CD4-positive, alpha-beta T cell (primary cell): Measurements from ENCODE around the gene POLR2M. TPM values are rescaled to one million over a fixed set of nuclear protein-coding genes. Genes with fewer than 3 reads are reported as not detected.
A peak's percentile ranks its signal among the peaks of the same experiment; 100 is the strongest.

Experiments used
- ATAC-seq: fragments of 200-7000 bp; cut with Tn5 transposase; one replicate; pipeline ENCODE4 v1.10.0; 2022; ENCODE audit warnings: mild to moderate bottlenecking; ENCODE audit not compliant: poor library complexity
- CTCF ChIA-PET: fragments of 350-600 bp; sonication (Branson Sonifier 250); formaldehyde crosslinking; loops from one replicate; lab custom pipeline; 2021; ENCODE audit warnings: antibody characterized with exemption, inconsistent platforms; lab: Charles Lee
- POLR2A ChIA-PET: fragments of 350-600 bp; sonication (Branson Sonifier 250); formaldehyde crosslinking; loops from one replicate; lab custom pipeline; 2021; ENCODE audit warnings: antibody characterized with exemption, inconsistent platforms; lab: Charles Lee
- DNase-seq, 14 experiments: peaks; one replicate each; pipeline ENCODE4 v3.0.0-alpha.2; 2013 to 2020; ENCODE audit warnings: mixed read lengths in 2 of 14
- H3K27ac ChIP-seq, 2 donors: one replicate each; pipeline versions ENCODE4 v1.5.1 to v1.7.0; 2013; ENCODE audit warnings: low read length in 2 of 2, low read depth in 1 of 2, mild to moderate bottlenecking in 1 of 2
- H3K27me3 ChIP-seq, 2 experiments: 1 replicate in 1 of 2; 2 replicates in 1 of 2; pipeline versions ENCODE4 v1.6.1 to v1.7.0; 2013; ENCODE audit warnings: low read length in 2 of 2, control low read depth in 1 of 2, mild to moderate bottlenecking in 1 of 2, moderate library complexity in 1 of 2; ENCODE audit not compliant: insufficient read depth in 2 of 2, control insufficient read depth in 1 of 2
- H3K36me3 ChIP-seq: one replicate; pipeline ENCODE4 v1.6.1; 2013; ENCODE audit warnings: low read length, control low read depth; ENCODE audit not compliant: insufficient read depth
- H3K4me1 ChIP-seq: one replicate; pipeline ENCODE4 v1.6.1; 2013; ENCODE audit warnings: low read length, control low read depth; ENCODE audit not compliant: insufficient read depth
- H3K4me3 ChIP-seq: one replicate; pipeline ENCODE4 v1.5.1; 2013; ENCODE audit warnings: mild to moderate bottlenecking, low read length, moderate library complexity
- H3K9me3 ChIP-seq, 2 experiments: 1 replicate in 1 of 2; 2 replicates in 1 of 2; pipeline versions ENCODE4 v1.6.1 to v1.7.0; 2013; ENCODE audit warnings: low read length in 2 of 2, mild to moderate bottlenecking in 2 of 2, control low read depth in 1 of 2, moderate library complexity in 1 of 2; ENCODE audit not compliant: control insufficient read depth in 1 of 2, insufficient read depth in 1 of 2
- H3K27ac Mint-ChIP-seq: one replicate; pipeline ENCODE4 v1.8.0; 2020; ENCODE audit warnings: mixed read lengths
- H3K27me3 Mint-ChIP-seq: one replicate; pipeline ENCODE4 v1.8.0; 2021; ENCODE audit warnings: mixed read lengths
- H3K36me3 Mint-ChIP-seq: one replicate; pipeline ENCODE4 v1.8.0; 2021; ENCODE audit warnings: low read depth, mixed read lengths
- H3K4me1 Mint-ChIP-seq: one replicate; pipeline ENCODE4 v1.8.0; 2021; ENCODE audit warnings: low read depth, mixed read lengths
- H3K4me3 Mint-ChIP-seq: one replicate; pipeline ENCODE4 v1.8.0; 2020; ENCODE audit warnings: mild to moderate bottlenecking, mixed read lengths
- H3K9me3 Mint-ChIP-seq: one replicate; pipeline ENCODE4 v1.8.0; 2020; ENCODE audit warnings: mixed read lengths
- intact Hi-C, 2 experiments: fragments of 100-400 bp; cut with DNase I in 1 of 2; cut with micrococcal nuclease in 1 of 2; formaldehyde crosslinking; loops; one replicate each; pipeline versions ENCODE4 v1.15.1 to v1.9.0; 2023 to 2025; cut with DNase I, micrococcal nuclease
- total RNA-seq, 174 experiments: library from RNA in 2 of 174; stranded (reverse) in 2 of 174; gene quantifications; one replicate each; pipeline ENCODE4 v1.2.3 and lab custom pipeline; 2021 to 2026
- TF ChIP-seq, protein P1 (sequence below): fragments of 200-600 bp; IDR thresholded peaks from one replicate; pipeline ENCODE4 v1.8.0; 2022; ENCODE audit warnings: antibody characterized with exemption, mild to moderate bottlenecking

Gene POLR2M
- total RNA-seq, 2 experiments from 2014 or later = 88.5 to 109 TPM

DNA sequence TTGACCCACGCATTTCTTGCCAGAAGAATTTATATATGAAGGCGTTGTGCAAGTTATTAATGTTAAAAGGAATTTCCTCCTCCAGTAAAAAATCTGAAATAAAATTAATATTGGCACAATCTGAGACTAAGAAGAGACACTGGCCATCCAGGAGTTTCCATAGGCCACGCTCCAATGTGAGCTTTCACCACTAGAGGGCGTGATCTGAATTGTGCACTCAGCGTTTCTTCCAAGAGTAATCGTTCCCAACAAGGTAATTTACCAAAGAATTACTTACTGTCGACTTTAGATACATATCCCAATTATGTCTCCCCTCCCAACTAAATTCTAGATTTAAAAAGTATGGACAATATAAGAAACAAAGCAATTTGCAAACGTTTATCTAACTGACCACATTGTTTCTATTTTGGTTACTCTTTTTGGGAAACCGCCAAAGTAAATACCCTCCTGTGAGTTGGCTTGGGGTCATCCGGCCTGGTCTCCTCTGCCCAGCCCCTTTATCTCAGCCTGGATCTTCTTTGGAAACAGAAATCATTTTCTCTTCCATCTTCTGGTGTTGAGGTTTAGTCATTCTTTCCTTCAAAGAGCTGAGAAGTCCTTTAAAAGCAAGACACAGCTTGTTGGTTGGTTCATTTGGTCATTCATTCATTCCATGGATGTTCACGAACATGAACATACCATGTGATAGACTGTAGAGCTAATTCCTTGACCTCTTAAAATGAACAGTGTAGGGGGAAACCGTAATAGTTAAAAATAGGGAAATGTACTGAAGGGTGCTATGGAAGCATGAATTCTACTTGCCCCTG lies 26.2 kb downstream of the POLR2M start:
- H3K27ac ChIP-seq = no peak overlapping the region
- Mint-ChIP-seq H3K4me1 (peaks cover 13% of the 10 kb centered on the region), H3K9me3 (no peaks in the 10 kb centered on the region), H3K27me3 (no peaks in the 10 kb centered on the region), H3K36me3 (peaks cover 4% of the 10 kb centered on the region), H3K27ac (no peak overlapping the region), H3K4me3 (no peak overlapping the region)
- no peaks in the 10 kb centered on the region for H3K9me3 ChIP-seq
- TF ChIP-seq, protein P1, sequence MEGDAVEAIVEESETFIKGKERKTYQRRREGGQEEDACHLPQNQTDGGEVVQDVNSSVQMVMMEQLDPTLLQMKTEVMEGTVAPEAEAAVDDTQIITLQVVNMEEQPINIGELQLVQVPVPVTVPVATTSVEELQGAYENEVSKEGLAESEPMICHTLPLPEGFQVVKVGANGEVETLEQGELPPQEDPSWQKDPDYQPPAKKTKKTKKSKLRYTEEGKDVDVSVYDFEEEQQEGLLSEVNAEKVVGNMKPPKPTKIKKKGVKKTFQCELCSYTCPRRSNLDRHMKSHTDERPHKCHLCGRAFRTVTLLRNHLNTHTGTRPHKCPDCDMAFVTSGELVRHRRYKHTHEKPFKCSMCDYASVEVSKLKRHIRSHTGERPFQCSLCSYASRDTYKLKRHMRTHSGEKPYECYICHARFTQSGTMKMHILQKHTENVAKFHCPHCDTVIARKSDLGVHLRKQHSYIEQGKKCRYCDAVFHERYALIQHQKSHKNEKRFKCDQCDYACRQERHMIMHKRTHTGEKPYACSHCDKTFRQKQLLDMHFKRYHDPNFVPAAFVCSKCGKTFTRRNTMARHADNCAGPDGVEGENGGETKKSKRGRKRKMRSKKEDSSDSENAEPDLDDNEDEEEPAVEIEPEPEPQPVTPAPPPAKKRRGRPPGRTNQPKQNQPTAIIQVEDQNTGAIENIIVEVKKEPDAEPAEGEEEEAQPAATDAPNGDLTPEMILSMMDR = peak; percentile 94
- no peaks in the 10 kb centered on the region for H3K36me3 ChIP-seq
- ATAC-seq (no peak), DNase-seq (peak in 13 of 14 experiments; percentile 9 to 71 (median 33))
- no peaks in the 10 kb centered on the region for H3K27me3 ChIP-seq
- ChIA-PET POLR2A (interaction anchor here (0.6 kb wide), 1 partner anchor 26 kb away, joined by 3 read pairs; the partner anchor contains the start of gene POLR2M), CTCF (interaction anchor here (0.5 to 2.0 kb wide), 11 partner anchors 8 to 333 kb away, joined by 3 to 14 read pairs (median 3); partner anchors contain the start of gene POLR2M)
- intact Hi-C loops = loop anchor here (1.0 to 5.0 kb wide), 2 partner anchors 65 to 171 kb away; no protein-coding TSS in a partner anchor
- no peak overlapping the region for H3K4me3 ChIP-seq
- no peaks in the 10 kb centered on the region for H3K4me1 ChIP-seq

DNA sequence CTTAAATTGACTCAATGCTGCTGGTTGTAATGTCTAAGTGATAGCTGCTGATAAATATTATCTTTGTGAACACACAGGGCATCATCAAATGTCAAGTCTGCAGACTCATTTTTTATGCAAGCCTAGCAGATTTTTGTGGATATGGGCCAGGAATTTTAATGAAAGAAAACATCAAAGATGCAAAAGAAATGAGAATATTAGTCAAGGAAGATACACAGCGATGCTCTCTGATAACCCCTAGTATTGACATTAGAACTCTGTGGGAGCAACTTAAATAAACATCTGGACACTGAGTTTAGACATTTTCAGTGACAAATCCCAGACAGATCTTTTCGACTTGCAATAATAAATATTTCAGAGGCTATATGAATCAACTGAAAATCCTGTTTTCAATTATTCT lies 28.3 kb downstream of the POLR2M start:
- Mint-ChIP-seq H3K27ac (no peak overlapping the region), H3K4me3 (no peak overlapping the region), H3K9me3 (no peaks in the 10 kb centered on the region), H3K27me3 (no peaks in the 10 kb centered on the region), H3K4me1 (peaks cover 16% of the 10 kb centered on the region), H3K36me3 (peaks cover 4% of the 10 kb centered on the region)
- no peak overlapping the region for H3K4me3 ChIP-seq
- no peak overlapping the region for H3K27ac ChIP-seq
- intact Hi-C loops = loop anchor here in 1 of 2 experiments (5.0 kb wide), 1 partner anchor 68 kb away; no protein-coding TSS in a partner anchor
- ChIA-PET POLR2A (interaction anchor here (0.7 kb wide), 1 partner anchor 30 kb away, joined by 3 read pairs; no protein-coding TSS in a partner anchor), CTCF (no interaction called here)
- H3K4me1 ChIP-seq = no peaks in the 10 kb centered on the region
- H3K27me3 ChIP-seq = no peaks in the 10 kb centered on the region
- TF ChIP-seq, protein P1 = no peak
- DNase-seq (no peak), ATAC-seq (no peak)
- H3K9me3 ChIP-seq = no peaks in the 10 kb centered on the region
- no peaks in the 10 kb centered on the region for H3K36me3 ChIP-seq

DNA sequence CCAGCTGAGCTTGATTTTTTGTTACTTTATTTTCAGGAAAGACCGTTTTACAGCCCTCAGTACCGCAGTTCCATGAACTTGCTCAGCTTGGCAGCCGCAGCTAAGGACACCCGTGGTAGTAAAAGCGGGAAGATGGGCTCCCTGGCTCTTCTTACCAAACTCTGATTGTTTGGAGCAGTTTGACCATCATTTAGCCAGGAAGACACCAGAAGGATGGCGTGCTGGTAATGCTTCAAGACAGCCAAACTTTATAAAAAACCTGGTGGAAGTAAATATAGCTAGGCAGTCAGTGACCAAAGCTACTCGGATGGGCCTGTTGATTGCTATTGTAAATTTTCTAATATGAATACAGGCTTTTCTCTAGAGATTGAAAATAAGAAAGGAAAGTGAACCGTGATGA lies 28.9 kb downstream of the POLR2M start:
- ChIA-PET POLR2A (interaction anchor here (0.6 kb wide), 1 partner anchor 69 kb away, joined by 3 read pairs; no protein-coding TSS in a partner anchor), CTCF (no interaction called here)
- Mint-ChIP-seq H3K4me3 (no peak overlapping the region), H3K4me1 (peaks cover 16% of the 10 kb centered on the region), H3K27ac (no peak overlapping the region), H3K36me3 (peaks cover 4% of the 10 kb centered on the region), H3K27me3 (no peaks in the 10 kb centered on the region), H3K9me3 (no peaks in the 10 kb centered on the region)
- no peak for ATAC-seq
- Histone ChIP-seq H3K4me1 (no peaks in the 10 kb centered on the region), H3K27ac (no peak overlapping the region), H3K27me3 (no peaks in the 10 kb centered on the region), H3K9me3 (no peaks in the 10 kb centered on the region), H3K36me3 (no peaks in the 10 kb centered on the region), H3K4me3 (no peak overlapping the region)
- no peak for DNase-seq
- TF ChIP-seq, protein P1 = no peak
- intact Hi-C loops = no loop called here
